Measurements from ENCODE around the gene WNT7B. TPM values are rescaled to one million over a fixed set of nuclear protein-coding genes. Genes with fewer than 3 reads are reported as not detected.

Gene WNT7B
- total RNA-seq, 4 donors from 2014 or later, result not detected

- H3K4me3 ChIP-seq, result no peak overlapping the region
- no peak overlapping the region for H3K27ac ChIP-seq
- peaks cover 0 to 33% (median 13%) of the 10 kb centered on the region in 4 donors for H3K4me1 ChIP-seq
- no peaks in the 10 kb centered on the region for H3K36me3 ChIP-seq
- peaks cover 0 to 34% of the 10 kb centered on the region in 2 donors for H3K27me3 ChIP-seq
- 92 to 93% methylated on average over 4 of the region's 4 CpGs for WGBS, 2 donors
- TF ChIP-seq CTCF (IDR thresholded peaks at IDR 0.05) (no peak), EP300 (IDR thresholded peaks at IDR 0.05) (no peak), POLR2A (IDR thresholded peaks at IDR 0.05) (no peak)
- no peak for DNase-seq (ENCODE audit: low spot score in 2 of 2)
- H3K9me3 ChIP-seq, result peaks cover 0 to 9% (median 0%) of the 10 kb centered on the region in 4 donors
Observed at GRCh38 chr22:45980761-45981160, 3.8 kb upstream of the WNT7B start.

- TF ChIP-seq POLR2A (IDR thresholded peaks at IDR 0.05) (no peak), CTCF (IDR thresholded peaks at IDR 0.05) (no peak), EP300 (IDR thresholded peaks at IDR 0.05) (no peak)
- Histone ChIP-seq H3K9me3 (peaks cover 0 to 4% (median 0%) of the 10 kb centered on the region in 4 donors), H3K4me1 (peaks cover 0 to 38% (median 13%) of the 10 kb centered on the region in 4 donors), H3K27me3 (peaks cover 0 to 39% of the 10 kb centered on the region in 2 donors), H3K27ac (no peak overlapping the region), H3K4me3 (no peak overlapping the region), H3K36me3 (no peaks in the 10 kb centered on the region)
- DNase-seq (ENCODE audit: low spot score in 2 of 2), result no peak
- 96 to 98% methylated on average over 2 of the region's 2 CpGs for WGBS, 2 donors
Observed at GRCh38 chr22:45980268-45980570, 3.3 kb upstream of the WNT7B start.

GRCh38 chr22:45978275-45978713, 1.3 kb upstream of the WNT7B start:
- DNase-seq (ENCODE audit: low spot score in 2 of 2), result no peak
- peak overlapping the region in 1 of 4 donors; percentile 60 for H3K4me3 ChIP-seq

GRCh38 chr22:45977551-45978274, 751 bp upstream of the WNT7B start:
- Histone ChIP-seq H3K27me3 (peaks cover 0 to 64% of the 10 kb centered on the region in 2 donors), H3K4me1 (peaks cover 0 to 49% (median 13%) of the 10 kb centered on the region in 4 donors), H3K9me3 (no peaks in the 10 kb centered on the region), H3K27ac (no peak overlapping the region), H3K36me3 (no peaks in the 10 kb centered on the region), H3K4me3 (no peak overlapping the region)
- no peak for DNase-seq (ENCODE audit: low spot score in 2 of 2)
- 1 to 5% methylated on average over 14 to 29 of the region's 29 CpGs for WGBS, 2 donors
- no peak for TF ChIP-seq EP300 (IDR thresholded peaks at IDR 0.05)
- no peak for TF ChIP-seq POLR2A (IDR thresholded peaks at IDR 0.05)
- no peak for TF ChIP-seq CTCF (IDR thresholded peaks at IDR 0.05)

More at GRCh38 chr22:45978275-45978713, 1.3 kb upstream of the WNT7B start:
- Histone ChIP-seq H3K27me3 (peaks cover 0 to 59% of the 10 kb centered on the region in 2 donors), H3K36me3 (no peaks in the 10 kb centered on the region), H3K4me1 (peaks cover 0 to 48% (median 13%) of the 10 kb centered on the region in 4 donors), H3K27ac (no peak overlapping the region), H3K9me3 (no peaks in the 10 kb centered on the region)
- 3 to 5% methylated on average over 14 to 19 of the region's 26 CpGs for WGBS, 2 donors
- no peak for TF ChIP-seq POLR2A (IDR thresholded peaks at IDR 0.05)
- no peak for TF ChIP-seq EP300 (IDR thresholded peaks at IDR 0.05)
- no peak for TF ChIP-seq CTCF (IDR thresholded peaks at IDR 0.05)

GRCh38 chr22:45976254-45977002, 534 bp downstream of the WNT7B start:
- no peaks in the 10 kb centered on the region for H3K36me3 ChIP-seq
- H3K4me1 ChIP-seq, result peaks cover 0 to 61% (median 16%) of the 10 kb centered on the region in 4 donors
- peak overlapping the region in 2 of 4 donors; percentile 6 to 32 for H3K4me3 ChIP-seq
- peaks cover 5 to 73% of the 10 kb centered on the region in 2 donors for H3K27me3 ChIP-seq
- no peak for DNase-seq (ENCODE audit: low spot score in 2 of 2)
- TF ChIP-seq CTCF (IDR thresholded peaks at IDR 0.05), result no peak
- no peak for TF ChIP-seq EP300 (IDR thresholded peaks at IDR 0.05)
- TF ChIP-seq POLR2A (IDR thresholded peaks at IDR 0.05), result no peak
- H3K9me3 ChIP-seq, result no peaks in the 10 kb centered on the region
- 0% methylated on average over 21 of the region's 94 CpGs; no CpG with 5 or more reads in 1 of the 2 donors for WGBS, 2 donors
- H3K27ac ChIP-seq, result no peak overlapping the region
